Femur (tissue), 1 donor: ENCODE measurements around the gene GTPBP2.

ENCODE experiments used
- DNase-seq: peaks from one replicate; pipeline ENCODE4 v3.0.0-alpha.2; 2017

The GTPBP2 gene

GRCh38 chr6:43575105-43575771 lies 53.8 kb downstream of the GTPBP2 start:
- peak; percentile 55 for DNase-seq

GRCh38 chr6:43572015-43572414 lies 57.0 kb downstream of the GTPBP2 start:
- DNase-seq = no peak

- no peak for DNase-seq
Measured at GRCh38 chr6:43570876-43571441, 58.1 kb downstream of the GTPBP2 start.
